ENCODE measurements around the gene MAPK6.

Gene MAPK6

GRCh38 chr15:52003710-52004109, 15.3 kb upstream of the MAPK6 start:
- no peaks in the 10 kb centered on the region for H3K9me3 Mint-ChIP-seq
- H3K4me3 Mint-ChIP-seq: no peak overlapping the region
- H3K27me3 Mint-ChIP-seq (ENCODE audit: low read depth): no peaks in the 10 kb centered on the region
- H3K36me3 Mint-ChIP-seq (ENCODE audit: low read depth): peaks cover 2% of the 10 kb centered on the region
- H3K4me1 Mint-ChIP-seq (ENCODE audit: low read depth): peaks cover 52% of the 10 kb centered on the region
- H3K27ac Mint-ChIP-seq: no peak overlapping the region
- no peak for DNase-seq (ENCODE audit: low spot score)

DNA sequence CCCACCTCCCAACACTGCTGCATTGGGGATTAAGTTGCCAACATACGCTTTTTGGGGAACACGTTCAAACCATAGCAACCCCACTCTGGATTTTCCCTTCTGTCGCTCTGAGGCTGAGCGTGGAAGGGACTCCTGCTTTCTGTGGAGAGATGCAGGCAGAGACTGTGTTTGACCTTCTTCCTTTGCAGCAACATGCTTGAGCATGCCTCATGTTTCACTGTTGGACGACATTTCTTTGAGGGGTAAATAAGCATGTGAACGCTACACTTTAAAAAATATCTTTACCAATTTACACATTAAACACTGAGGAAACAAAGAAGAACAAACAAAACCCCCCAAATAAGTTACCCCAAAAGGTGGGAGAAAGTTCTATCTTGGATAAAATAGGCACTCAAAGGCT, 14.2 kb upstream of the MAPK6 start:
- no peak for DNase-seq (ENCODE audit: low spot score)
- Mint-ChIP-seq H3K27ac (peak overlapping the region; percentile 81), H3K4me1 (ENCODE audit: low read depth) (peaks cover 59% of the 10 kb centered on the region)

DNA sequence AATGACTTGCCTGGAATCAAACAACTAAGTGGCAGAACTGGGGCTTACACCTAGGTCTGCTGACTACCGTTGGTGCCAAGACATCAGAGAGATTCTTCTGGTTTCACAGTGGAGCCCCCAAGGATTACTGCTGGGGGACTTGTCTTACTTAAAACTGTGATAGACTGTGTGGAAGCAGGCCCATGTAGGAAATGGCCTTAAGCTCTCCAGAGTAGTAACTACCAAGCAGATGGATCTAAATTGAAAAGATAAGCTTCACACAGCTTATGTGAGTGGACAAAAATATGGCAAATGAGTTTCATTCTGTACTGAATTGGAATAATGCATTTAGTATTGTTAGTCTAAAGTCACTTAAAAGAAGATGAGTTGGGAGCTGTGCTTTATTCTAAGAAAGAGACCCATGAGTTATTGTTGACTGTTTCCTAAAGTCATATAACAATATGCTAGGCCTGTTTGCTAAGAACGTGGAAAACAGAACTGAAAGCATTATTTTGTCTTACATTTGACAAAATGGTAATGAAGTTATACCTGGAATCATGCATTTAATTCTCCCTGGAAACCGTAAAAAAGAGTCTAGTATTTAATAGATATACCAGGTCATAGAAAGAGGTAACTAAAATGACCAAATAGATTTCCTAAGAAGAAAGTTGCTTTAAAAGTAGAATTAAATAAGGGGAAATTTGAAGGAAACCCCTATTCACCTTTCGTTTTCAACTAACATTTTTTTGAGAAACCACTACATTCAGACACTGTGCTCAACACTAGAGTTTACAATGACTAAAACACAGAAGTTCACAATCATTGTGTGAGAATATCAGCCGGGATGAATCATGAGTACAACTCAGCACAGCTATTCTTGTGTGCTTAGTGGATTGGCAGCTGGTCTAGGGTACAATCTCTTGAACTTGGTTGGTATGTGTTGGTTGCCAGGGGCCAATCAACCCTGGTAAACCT, 13.0 kb upstream of the MAPK6 start:
- Mint-ChIP-seq H3K4me3 (peak overlapping the region; percentile 49), H3K9me3 (no peaks in the 10 kb centered on the region), H3K36me3 (ENCODE audit: low read depth) (peaks cover 3% of the 10 kb centered on the region), H3K4me1 (ENCODE audit: low read depth) (peaks cover 66% of the 10 kb centered on the region), H3K27me3 (ENCODE audit: low read depth) (no peaks in the 10 kb centered on the region), H3K27ac (peak overlapping the region; percentile 81)
- peak; percentile 60 for DNase-seq (ENCODE audit: low spot score)

More for the DNA sequence above, 14.2 kb upstream of the MAPK6 start:
- H3K4me3 Mint-ChIP-seq: no peak overlapping the region
- H3K36me3 Mint-ChIP-seq (ENCODE audit: low read depth): peaks cover 2% of the 10 kb centered on the region
- no peaks in the 10 kb centered on the region for H3K27me3 Mint-ChIP-seq (ENCODE audit: low read depth)
- no peaks in the 10 kb centered on the region for H3K9me3 Mint-ChIP-seq

GRCh38 chr15:52006702-52007340, 12.2 kb upstream of the MAPK6 start:
- no peaks in the 10 kb centered on the region for H3K27me3 Mint-ChIP-seq (ENCODE audit: low read depth)
- DNase-seq (ENCODE audit: low spot score): no peak
- H3K36me3 Mint-ChIP-seq (ENCODE audit: low read depth): peaks cover 3% of the 10 kb centered on the region
- H3K4me1 Mint-ChIP-seq (ENCODE audit: low read depth): peaks cover 73% of the 10 kb centered on the region
- H3K4me3 Mint-ChIP-seq: peak overlapping the region; percentile 49
- peak overlapping the region; percentile 81 for H3K27ac Mint-ChIP-seq
- H3K9me3 Mint-ChIP-seq: no peaks in the 10 kb centered on the region

DNA sequence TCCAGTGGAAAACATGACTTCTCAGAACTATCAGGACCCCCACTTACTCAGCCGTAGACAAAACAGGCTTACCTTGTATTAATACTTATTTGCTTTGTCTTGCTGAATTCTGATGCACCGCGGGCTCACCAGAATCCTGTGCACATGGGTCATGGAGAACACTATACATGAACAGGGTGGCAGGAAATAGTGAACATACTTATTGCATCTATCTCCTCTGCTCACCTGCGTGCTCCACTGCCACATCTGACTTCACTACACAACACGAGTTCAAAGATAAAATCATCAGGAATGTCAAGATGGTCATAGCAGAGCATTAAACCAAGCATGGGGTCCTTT, 10.7 kb upstream of the MAPK6 start:
- no peaks in the 10 kb centered on the region for H3K9me3 Mint-ChIP-seq
- peak overlapping the region; percentile 44 for H3K4me3 Mint-ChIP-seq
- peaks cover 74% of the 10 kb centered on the region for H3K4me1 Mint-ChIP-seq (ENCODE audit: low read depth)
- no peak for DNase-seq (ENCODE audit: low spot score)
- H3K36me3 Mint-ChIP-seq (ENCODE audit: low read depth): peaks cover 2% of the 10 kb centered on the region
- H3K27me3 Mint-ChIP-seq (ENCODE audit: low read depth): no peaks in the 10 kb centered on the region
- peak overlapping the region; percentile 83 for H3K27ac Mint-ChIP-seq

GRCh38 chr15:52008698-52009434, 10.2 kb upstream of the MAPK6 start:
- Mint-ChIP-seq H3K27me3 (ENCODE audit: low read depth) (no peaks in the 10 kb centered on the region), H3K4me1 (ENCODE audit: low read depth) (peaks cover 77% of the 10 kb centered on the region), H3K27ac (peak overlapping the region; percentile 83), H3K36me3 (ENCODE audit: low read depth) (peaks cover 2% of the 10 kb centered on the region), H3K4me3 (peak overlapping the region; percentile 44), H3K9me3 (no peaks in the 10 kb centered on the region)
- no peak for DNase-seq (ENCODE audit: low spot score)

- Mint-ChIP-seq H3K9me3 (no peaks in the 10 kb centered on the region), H3K27ac (peak overlapping the region; percentile 55), H3K27me3 (ENCODE audit: low read depth) (no peaks in the 10 kb centered on the region), H3K4me1 (ENCODE audit: low read depth) (peaks cover 62% of the 10 kb centered on the region), H3K4me3 (no peak overlapping the region), H3K36me3 (ENCODE audit: low read depth) (peaks cover 2% of the 10 kb centered on the region)
- DNase-seq (ENCODE audit: low spot score): peak; percentile 68
Measured at GRCh38 chr15:52010633-52011595, 8.1 kb upstream of the MAPK6 start.

DNA sequence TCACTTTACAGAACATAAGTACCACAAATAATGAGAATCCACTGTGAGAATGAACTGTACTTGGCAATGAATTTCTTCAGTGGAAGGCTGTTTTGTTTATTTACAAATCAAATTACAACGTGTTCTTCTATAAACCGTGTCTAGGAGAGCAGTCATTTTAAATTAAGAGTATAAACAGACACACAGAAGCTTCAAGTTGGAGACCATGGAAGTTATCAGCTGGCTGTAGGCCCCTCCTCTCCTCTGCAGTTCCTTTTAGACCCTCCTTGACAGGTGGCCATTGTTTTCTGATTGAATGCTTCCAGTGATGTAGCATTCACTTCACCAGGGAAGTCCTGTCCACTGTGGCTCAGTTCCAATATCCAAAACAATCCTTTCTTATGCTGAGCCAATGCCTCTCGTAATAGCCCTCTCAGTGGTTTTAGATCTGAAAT, 7.3 kb upstream of the MAPK6 start:
- Mint-ChIP-seq H3K9me3 (no peaks in the 10 kb centered on the region), H3K4me3 (no peak overlapping the region), H3K27ac (peak overlapping the region; percentile 11), H3K27me3 (ENCODE audit: low read depth) (no peaks in the 10 kb centered on the region), H3K36me3 (ENCODE audit: low read depth) (peaks cover 2% of the 10 kb centered on the region), H3K4me1 (ENCODE audit: low read depth) (peaks cover 58% of the 10 kb centered on the region)
- DNase-seq (ENCODE audit: low spot score): no peak

DNA sequence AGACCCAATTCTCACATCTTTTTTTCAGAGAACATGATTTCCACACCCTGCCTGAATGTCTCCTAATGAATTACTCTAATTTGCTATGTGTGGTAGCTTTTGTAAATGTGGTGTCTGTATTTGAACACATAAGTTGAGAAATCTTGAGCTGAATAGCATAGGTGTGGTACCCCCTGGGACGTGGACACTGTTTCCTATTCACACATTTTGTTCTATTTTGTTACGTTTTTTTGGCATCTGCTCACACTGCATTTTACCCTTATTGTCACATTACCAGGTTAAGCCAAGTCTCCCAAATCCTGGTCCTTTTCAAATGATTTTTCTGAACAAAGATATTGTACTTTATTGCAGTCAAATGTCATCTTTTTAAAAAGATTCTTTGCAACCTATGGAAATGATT, 6.8 kb upstream of the MAPK6 start:
- Mint-ChIP-seq H3K9me3 (no peaks in the 10 kb centered on the region), H3K27me3 (ENCODE audit: low read depth) (no peaks in the 10 kb centered on the region), H3K27ac (peak overlapping the region; percentile 11), H3K36me3 (ENCODE audit: low read depth) (peaks cover 2% of the 10 kb centered on the region), H3K4me3 (no peak overlapping the region), H3K4me1 (ENCODE audit: low read depth) (peaks cover 58% of the 10 kb centered on the region)
- no peak for DNase-seq (ENCODE audit: low spot score)

DNA sequence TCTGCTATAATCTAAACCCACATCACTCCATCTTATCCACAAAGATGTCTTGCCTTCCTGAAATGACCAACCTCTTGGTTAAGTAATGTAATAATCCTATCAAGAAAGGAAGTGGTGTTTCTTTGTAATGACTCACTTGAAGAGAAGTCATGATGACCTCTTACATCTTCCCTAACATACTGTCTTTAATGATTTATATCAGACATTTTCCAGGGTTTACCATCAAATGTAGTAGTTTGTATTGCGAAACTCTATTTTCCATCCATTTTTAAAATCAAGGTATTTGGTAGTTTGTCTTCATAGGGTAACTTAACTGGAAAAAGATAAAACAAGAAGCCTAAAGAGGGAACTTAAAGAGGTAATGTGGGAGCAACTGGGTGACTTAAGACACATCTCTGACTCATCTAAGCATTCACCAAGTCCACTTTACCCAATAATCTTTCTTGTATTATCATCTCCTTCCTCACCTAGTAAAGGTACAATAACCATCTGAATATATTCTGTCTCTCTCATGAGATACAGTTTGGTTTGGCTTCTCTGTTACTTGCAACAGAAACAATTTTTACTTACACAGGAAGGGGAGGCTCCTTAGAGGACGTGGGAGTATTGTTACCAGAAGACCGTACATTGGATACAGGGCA, 5.7 kb upstream of the MAPK6 start:
- Mint-ChIP-seq H3K36me3 (ENCODE audit: low read depth) (peaks cover 2% of the 10 kb centered on the region), H3K9me3 (no peaks in the 10 kb centered on the region), H3K4me1 (ENCODE audit: low read depth) (peaks cover 54% of the 10 kb centered on the region), H3K4me3 (peak overlapping the region; percentile 19), H3K27me3 (ENCODE audit: low read depth) (no peaks in the 10 kb centered on the region), H3K27ac (peak overlapping the region; percentile 83)
- DNase-seq (ENCODE audit: low spot score): no peak

- no peaks in the 10 kb centered on the region for H3K27me3 Mint-ChIP-seq (ENCODE audit: low read depth)
- peaks cover 49% of the 10 kb centered on the region for H3K4me1 Mint-ChIP-seq (ENCODE audit: low read depth)
- H3K4me3 Mint-ChIP-seq: no peak overlapping the region
- no peak for DNase-seq (ENCODE audit: low spot score)
- no peaks in the 10 kb centered on the region for H3K9me3 Mint-ChIP-seq
- no peak overlapping the region for H3K27ac Mint-ChIP-seq
- H3K36me3 Mint-ChIP-seq (ENCODE audit: low read depth): peaks cover 4% of the 10 kb centered on the region
Measured at GRCh38 chr15:52014616-52015015, 4.4 kb upstream of the MAPK6 start.

GRCh38 chr15:52016316-52016715, 2.7 kb upstream of the MAPK6 start:
- H3K4me3 Mint-ChIP-seq: no peak overlapping the region
- H3K36me3 Mint-ChIP-seq (ENCODE audit: low read depth): peaks cover 11% of the 10 kb centered on the region

DNA sequence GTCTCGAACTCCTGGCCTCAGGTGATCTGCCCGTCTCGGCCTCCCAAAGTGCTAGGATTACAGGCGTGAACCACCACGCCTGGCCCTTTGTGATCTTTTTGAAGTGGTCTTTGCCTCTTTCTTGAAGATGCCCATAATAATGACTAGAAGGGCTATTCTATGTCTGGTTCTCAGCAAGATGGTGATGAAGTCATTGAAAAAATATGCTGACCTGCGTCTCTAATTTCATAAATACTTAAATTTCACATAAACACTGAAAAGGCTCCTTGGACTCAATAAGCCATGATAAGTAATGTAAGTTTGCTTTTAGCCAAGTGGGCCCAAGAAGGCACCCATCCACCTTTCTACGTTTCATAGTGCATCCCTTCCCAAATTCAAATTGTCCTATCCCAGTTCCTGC, 775 bp upstream of the MAPK6 start:
- no peaks in the 10 kb centered on the region for H3K9me3 Mint-ChIP-seq
- peak overlapping the region; percentile 100 for H3K27ac Mint-ChIP-seq
- H3K27me3 Mint-ChIP-seq (ENCODE audit: low read depth): no peaks in the 10 kb centered on the region
- no peak for DNase-seq (ENCODE audit: low spot score)
- peaks cover 50% of the 10 kb centered on the region for H3K4me1 Mint-ChIP-seq (ENCODE audit: low read depth)
- H3K4me3 Mint-ChIP-seq: peak overlapping the region; percentile 98
- peaks cover 13% of the 10 kb centered on the region for H3K36me3 Mint-ChIP-seq (ENCODE audit: low read depth)

More at GRCh38 chr15:52016316-52016715, 2.7 kb upstream of the MAPK6 start:
- Mint-ChIP-seq H3K27me3 (ENCODE audit: low read depth) (no peaks in the 10 kb centered on the region), H3K4me1 (ENCODE audit: low read depth) (peaks cover 52% of the 10 kb centered on the region), H3K9me3 (no peaks in the 10 kb centered on the region), H3K27ac (no peak overlapping the region)
- no peak for DNase-seq (ENCODE audit: low spot score)

All from T-helper 2 cell treated with Interferon-gamma antibody and Interleukin-4, amounts not matched to agents 5 μg/mL and 100 μg/mL, for 36 hours (primary cell).